Measurements from ENCODE around the gene RYR3. TPM values are rescaled to one million over a fixed set of nuclear protein-coding genes. Genes with fewer than 3 reads are reported as not detected.

The RYR3 gene
- total RNA-seq, 4 donors from 2014 or later, result 0.38 to 1.8 (median 1.2) TPM

- intact Hi-C loops (cut with DNase I; ENCODE audit: low total_unique reads), result no loop called here
- DNase-seq (ENCODE audit: low spot score in 2 of 2), result no peak
- 45 to 54% methylated on average over 7 of the region's 7 CpGs for WGBS, 2 donors
These were observed 425.0 kb downstream of the RYR3 start for GRCh38 chr15:33735637-33736247.

GRCh38 chr15:33737687-33738601 lies 427.2 kb downstream of the RYR3 start:
- intact Hi-C loops (cut with DNase I; ENCODE audit: low total_unique reads), result no loop called here
- H3K4me3 ChIP-seq (ENCODE audit: low read depth, poor library complexity, severe bottlenecking), result no peak overlapping the region
- 43 to 48% methylated on average over 15 of the region's 15 CpGs for WGBS, 2 donors
- peak in 1 of 2 donors; percentile 33 for DNase-seq (ENCODE audit: low spot score in 2 of 2)
- TF ChIP-seq CTCF (IDR thresholded peaks at IDR 0.05), result no peak

More at GRCh38 chr15:33735637-33736247, 425.0 kb downstream of the RYR3 start:
- H3K4me3 ChIP-seq (ENCODE audit: low read depth, poor library complexity, severe bottlenecking), result no peak overlapping the region
- TF ChIP-seq POLR2A (IDR thresholded peaks at IDR 0.05) (no peak), CTCF (IDR thresholded peaks at IDR 0.05) (no peak)

GRCh38 chr15:33738941-33739664 lies 428.3 kb downstream of the RYR3 start:
- intact Hi-C loops (cut with DNase I; ENCODE audit: low total_unique reads), result no loop called here
- no peak for DNase-seq (ENCODE audit: low spot score in 2 of 2)
- no peak for TF ChIP-seq POLR2A (IDR thresholded peaks at IDR 0.05)
- no peak for TF ChIP-seq CTCF (IDR thresholded peaks at IDR 0.05)
- WGBS, 2 donors, result 66 to 67% methylated on average over 6 of the region's 6 CpGs
- H3K4me3 ChIP-seq (ENCODE audit: low read depth, poor library complexity, severe bottlenecking), result no peak overlapping the region

- TF ChIP-seq POLR2A (IDR thresholded peaks at IDR 0.05), result no peak
- no peak for TF ChIP-seq CTCF (IDR thresholded peaks at IDR 0.05)
- intact Hi-C loops (cut with DNase I; ENCODE audit: low total_unique reads), result no loop called here
- 45 to 47% methylated on average over 3 of the region's 3 CpGs for WGBS, 2 donors
- H3K4me3 ChIP-seq (ENCODE audit: low read depth, poor library complexity, severe bottlenecking), result no peak overlapping the region
- no peak for DNase-seq (ENCODE audit: low spot score in 2 of 2)
These were observed 431.5 kb downstream of the RYR3 start for GRCh38 chr15:33742306-33742705.

- TF ChIP-seq POLR2A (IDR thresholded peaks at IDR 0.05) (no peak), CTCF (IDR thresholded peaks at IDR 0.05) (no peak)
- intact Hi-C loops (cut with DNase I; ENCODE audit: low total_unique reads), result no loop called here
- WGBS, 2 donors, result 46 to 51% methylated on average over 2 of the region's 2 CpGs
These were observed 432.0 kb downstream of the RYR3 start for GRCh38 chr15:33742800-33743199.

More at GRCh38 chr15:33742800-33743199, 432.0 kb downstream of the RYR3 start:
- H3K4me3 ChIP-seq (ENCODE audit: low read depth, poor library complexity, severe bottlenecking), result no peak overlapping the region
- no peak for DNase-seq (ENCODE audit: low spot score in 2 of 2)

Measured in lower leg skin (tissue), 4 donors.